GM21381 (cell line): ENCODE results near the gene TNIP1.

ENCODE experiments used
- ATAC-seq: cut with Tn5 transposase; IDR thresholded peaks from one replicate; pipeline ENCODE4 v1.9.1; 2021; ENCODE audit warnings: mild to moderate bottlenecking, moderate library complexity; ENCODE audit not compliant: unreplicated experiment

The TNIP1 gene

GRCh38 chr5:151106509-151106908, 25.7 kb upstream of the TNIP1 start:
- ATAC-seq = no peak

GRCh38 chr5:151106043-151106442, 25.2 kb upstream of the TNIP1 start:
- no peak for ATAC-seq

DNA sequence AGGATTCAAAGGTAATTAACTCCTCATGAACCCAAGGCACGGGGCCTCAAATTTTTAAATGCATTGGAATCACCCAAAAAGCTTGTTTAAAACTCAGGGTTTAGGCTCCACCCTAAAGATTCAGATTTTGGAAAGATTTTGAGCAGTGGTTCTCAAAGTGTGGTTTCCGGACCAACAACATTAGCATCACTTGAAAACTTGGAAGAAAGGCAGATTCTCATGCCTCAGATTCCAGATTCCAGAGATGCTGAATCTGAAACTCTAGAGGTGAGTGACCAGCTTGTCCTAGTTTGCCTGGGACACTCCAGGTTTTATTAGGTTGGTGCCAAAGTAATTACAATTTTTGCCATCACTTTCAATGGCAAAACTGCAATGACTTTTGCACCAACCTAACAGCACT, 24.7 kb upstream of the TNIP1 start:
- ATAC-seq = no peak

DNA sequence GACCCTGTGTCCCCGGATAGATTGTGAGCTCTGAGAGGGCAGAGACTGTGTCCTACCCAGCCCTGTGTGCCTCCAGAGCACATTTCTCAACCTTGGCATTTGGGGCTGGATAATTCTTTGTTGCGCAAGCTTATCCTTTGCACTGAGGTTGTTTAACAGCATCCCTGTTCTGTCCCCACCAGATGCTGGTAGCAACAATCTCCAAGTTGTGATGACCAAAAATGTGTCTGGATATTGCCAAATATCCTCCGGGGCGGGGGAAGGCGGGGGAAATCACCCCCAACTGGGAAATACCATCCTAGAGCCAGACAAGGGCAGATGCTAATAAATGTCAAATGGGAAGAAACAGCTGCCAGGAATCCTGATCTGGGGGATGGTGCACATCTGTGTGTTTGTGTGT, 24.0 kb upstream of the TNIP1 start:
- ATAC-seq = no peak

GRCh38 chr5:151101746-151102145, 20.9 kb upstream of the TNIP1 start:
- ATAC-seq = no peak

DNA sequence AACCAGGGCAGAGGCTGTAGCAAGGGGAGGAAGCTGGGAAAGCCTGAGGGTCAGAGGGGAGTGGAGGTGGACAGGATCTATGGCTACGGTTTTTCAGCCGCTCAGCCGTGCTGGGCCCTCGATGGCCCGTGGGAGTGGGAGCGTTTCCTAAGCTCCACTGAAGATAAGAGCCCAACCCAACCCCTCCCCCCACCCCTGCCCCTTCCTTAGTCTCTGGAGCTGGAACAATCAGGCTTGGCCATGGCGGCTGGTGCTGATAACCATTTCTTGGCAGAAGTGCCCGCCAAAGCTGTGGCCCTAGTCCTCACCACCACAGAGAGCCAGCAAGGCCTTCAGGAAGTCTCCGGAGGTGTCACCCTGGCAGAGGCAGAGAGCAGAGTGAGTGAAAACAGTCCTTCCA, 20.3 kb upstream of the TNIP1 start:
- no peak for ATAC-seq

DNA sequence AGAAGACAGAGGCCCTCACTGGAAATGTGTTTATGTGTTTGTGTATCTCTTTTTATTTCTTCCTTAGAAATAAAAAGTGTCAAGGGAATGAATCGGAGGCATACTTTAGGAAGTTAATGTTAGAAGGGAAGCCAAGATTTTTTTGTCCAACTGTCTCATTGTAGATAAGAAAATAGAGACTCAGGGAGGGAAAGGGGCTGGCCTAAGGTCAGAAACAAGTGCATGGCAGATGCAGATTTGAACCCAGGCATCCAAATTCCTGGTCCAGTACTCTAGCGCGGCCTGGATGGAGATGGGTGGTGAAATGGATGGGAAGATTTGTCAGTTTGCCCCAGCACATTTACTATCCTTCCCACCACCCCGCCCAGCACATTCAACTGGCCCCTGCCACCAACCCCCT, 19.8 kb upstream of the TNIP1 start:
- ATAC-seq = no peak

DNA sequence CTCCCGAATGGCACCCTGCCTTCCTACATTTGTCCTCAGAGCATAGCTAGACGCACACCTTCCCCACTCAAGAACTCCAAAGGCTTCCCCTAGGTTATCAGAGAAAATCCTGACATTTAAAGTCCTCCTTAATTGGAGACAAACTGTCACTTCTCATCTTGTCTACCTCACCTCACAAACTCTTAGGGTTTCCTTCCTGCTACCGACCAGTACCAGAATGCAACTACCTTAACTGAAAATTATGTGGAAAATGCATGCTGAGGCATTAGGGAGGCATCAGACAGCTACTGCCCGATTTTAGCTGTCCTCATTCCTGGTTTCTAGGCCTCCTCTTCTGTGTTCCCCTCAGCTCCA, 17.9 kb upstream of the TNIP1 start:
- ATAC-seq = no peak

- peak; percentile 54 for ATAC-seq
Measured at GRCh38 chr5:151097820-151098767, 17.3 kb upstream of the TNIP1 start.

DNA sequence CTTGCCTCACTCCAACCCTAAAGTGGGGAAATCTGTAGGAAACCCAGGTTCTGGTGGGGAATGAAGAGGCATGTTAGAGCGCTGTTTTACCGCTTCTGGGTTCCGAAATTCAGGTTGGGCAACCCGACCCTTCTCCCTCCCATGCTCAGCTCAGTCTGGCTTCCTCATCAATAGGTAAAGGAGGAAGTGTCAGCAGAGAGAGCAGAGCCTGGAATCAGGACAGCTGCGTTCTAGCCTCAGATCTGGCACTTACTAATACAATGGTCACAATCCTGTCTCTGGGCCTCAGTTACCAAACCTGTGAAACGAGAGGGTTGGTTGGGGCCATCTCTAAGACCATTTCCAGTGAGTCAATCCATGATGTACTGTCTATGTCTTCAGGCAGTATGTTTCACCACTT, 16.2 kb upstream of the TNIP1 start:
- ATAC-seq = no peak

- no peak for ATAC-seq
Measured at GRCh38 chr5:151096001-151096373, 15.2 kb upstream of the TNIP1 start.

DNA sequence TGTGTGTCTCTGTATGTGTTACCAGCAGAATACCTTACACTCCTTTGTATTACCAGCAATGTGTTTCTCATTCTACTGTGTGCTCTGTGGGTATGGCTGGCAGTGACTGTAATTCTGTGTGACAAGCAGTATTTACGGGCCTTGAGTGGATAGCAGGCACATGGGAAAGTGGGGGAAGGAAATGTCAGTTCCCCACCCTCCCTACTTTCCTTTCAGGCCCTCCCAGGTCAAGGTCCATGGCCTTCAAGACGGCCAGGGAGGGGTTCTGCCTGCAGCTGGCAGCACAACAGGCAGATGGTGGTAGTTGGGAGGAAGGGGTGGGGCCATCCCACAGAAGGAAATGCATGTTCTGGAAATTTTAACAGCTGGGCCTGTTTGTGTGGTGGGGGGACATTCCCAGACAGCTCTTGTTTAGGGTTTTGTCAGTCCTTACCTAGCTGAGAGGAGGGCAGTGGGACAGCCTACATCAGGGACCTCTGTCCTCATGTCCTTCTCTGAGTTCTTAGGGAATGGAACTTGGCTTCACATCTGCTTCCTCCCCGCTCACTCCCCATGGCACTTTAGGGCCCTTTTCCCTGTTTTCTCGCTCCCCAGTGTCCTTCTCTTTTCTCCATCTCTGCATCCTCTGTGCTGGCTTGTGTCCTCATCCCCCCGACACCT, 14.6 kb upstream of the TNIP1 start:
- no peak for ATAC-seq

DNA sequence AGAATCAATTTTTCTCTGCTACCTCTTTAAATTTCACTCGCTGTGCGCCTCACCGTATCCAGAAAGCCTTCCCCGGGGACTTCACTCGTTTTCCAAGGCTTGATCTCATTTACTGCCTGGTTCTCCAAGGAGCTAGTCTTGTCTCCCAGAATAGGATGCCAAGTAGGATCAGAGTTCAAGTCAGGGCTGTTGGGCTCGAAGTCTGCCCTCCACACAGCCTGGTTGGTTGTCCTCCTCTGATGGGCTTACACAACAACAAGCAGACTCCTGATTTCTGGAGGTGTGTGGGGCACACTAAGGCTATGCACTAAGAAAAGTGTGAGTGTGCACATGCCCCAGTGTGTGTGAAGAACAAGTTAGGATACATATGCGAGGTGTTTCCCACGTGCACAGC, 14.0 kb upstream of the TNIP1 start:
- no peak for ATAC-seq

GRCh38 chr5:151094030-151094851, 13.4 kb upstream of the TNIP1 start:
- peak; percentile 64 for ATAC-seq

DNA sequence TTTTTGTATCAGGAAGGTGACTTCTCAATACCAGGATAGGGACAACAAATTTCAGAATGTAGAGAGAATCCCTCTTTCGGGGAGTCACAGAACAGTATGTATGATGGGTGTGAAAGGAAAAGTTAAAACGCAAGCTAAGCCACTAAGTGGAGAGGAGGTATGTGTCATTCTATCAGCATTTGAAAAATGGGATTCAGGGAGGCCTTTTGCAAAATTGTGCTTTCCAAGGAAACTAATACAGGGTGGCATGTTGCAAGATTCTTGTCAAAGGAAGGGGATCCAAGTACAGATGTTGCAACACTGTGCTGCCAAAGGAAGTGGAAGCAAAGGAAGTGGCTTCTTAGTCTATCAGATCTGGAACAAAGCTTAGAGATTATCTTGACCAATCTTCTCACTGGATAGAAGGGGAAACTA, 12.6 kb upstream of the TNIP1 start:
- no peak for ATAC-seq

DNA sequence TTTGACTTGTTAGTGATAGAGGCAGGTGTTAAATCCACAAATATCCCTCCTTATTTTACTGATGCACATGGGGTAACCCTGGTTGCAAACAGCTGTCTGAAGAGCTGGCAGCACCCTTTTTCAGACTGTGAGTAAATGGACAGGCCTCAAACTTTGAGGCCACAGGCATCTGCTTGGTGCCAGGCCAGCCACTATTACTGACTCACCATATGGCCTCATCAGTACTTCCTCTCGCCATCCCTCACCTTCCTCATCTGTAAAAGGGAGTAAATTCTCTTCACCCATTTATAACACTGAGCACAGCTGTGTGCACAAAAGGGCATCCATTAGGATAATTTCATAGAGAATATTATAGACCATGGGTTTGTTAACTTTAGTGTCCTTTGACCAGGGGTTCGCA, 11.9 kb upstream of the TNIP1 start:
- no peak for ATAC-seq

DNA sequence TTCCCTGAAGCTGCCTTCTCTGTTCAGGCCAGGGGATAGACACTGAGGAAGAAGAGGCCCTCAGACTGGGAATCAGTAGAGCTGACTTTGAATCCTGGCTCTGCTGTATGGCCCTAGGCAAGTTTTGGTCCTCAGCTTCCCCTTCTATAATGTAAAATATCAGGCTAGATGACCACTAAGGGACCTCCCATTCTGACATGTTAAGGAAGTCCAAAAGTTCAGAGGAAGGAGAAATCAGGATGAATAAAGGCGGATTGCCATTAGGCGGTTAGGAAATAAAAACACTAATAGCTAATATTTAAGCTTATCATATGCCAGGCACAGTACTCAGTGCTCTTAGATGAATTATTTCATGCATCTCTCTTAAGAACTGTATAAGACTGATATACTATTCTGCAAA, 8.9 kb upstream of the TNIP1 start:
- ATAC-seq = no peak

DNA sequence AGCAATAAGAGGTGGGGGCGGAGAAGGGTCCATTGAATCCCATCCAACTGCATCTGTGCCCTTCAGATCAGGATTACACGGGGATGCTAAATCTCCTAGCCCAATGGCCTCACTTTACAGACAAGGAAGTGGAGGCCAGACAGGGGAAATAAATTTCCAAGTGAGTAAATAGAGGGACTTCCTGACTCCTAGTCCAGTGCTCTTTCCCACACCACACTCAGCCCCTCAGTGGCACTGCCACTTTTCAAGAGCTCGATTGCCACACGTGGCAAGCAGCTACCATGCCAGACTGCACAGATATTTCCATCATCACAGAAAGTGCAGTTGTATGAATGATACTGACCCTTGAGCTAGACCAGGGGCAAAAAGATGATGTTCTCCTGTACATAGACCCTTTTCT, 8.2 kb upstream of the TNIP1 start:
- no peak for ATAC-seq

DNA sequence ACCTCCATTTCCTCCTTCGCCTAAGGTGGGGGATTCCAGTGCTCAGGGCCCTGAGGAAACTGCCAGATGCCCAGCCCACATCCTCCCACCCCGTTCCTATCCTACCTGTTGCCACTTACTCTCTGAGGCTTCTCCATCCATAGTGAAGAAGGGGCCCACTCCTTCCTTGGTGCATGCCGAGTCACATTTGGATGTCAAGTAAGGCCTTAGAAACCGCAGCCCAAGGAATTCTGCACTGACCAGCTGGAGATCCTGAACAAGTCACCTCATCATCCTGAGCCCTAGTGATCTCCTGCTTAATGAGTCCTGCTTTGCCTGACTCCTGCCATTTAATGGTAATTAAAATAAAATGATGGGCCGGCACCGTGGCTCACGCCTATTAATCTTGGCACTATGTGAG, 6.7 kb upstream of the TNIP1 start:
- ATAC-seq = no peak

DNA sequence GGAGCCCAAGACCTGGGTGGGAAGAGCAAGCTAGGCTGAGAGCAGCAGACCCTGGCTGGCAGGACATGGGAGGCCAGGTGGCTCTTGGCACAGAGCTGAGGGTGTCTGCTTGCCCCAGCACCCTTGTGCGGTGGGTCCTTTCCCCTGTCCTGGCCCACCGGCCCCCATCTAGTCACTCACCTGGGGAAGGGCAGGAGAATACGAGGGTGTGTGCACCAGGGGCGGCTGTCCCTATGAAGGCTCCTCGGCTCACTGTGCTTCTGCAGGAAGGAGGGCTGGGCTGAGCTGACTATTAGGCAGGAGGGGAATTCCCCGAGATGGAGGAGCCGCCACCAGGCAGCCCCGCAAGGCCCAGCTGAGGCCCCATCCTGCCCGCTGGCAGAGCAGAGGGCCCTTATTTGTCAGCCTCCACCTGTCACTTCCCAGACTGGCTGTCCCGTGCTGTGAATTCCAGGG, 6.1 kb upstream of the TNIP1 start:
- ATAC-seq = peak; percentile 61

DNA sequence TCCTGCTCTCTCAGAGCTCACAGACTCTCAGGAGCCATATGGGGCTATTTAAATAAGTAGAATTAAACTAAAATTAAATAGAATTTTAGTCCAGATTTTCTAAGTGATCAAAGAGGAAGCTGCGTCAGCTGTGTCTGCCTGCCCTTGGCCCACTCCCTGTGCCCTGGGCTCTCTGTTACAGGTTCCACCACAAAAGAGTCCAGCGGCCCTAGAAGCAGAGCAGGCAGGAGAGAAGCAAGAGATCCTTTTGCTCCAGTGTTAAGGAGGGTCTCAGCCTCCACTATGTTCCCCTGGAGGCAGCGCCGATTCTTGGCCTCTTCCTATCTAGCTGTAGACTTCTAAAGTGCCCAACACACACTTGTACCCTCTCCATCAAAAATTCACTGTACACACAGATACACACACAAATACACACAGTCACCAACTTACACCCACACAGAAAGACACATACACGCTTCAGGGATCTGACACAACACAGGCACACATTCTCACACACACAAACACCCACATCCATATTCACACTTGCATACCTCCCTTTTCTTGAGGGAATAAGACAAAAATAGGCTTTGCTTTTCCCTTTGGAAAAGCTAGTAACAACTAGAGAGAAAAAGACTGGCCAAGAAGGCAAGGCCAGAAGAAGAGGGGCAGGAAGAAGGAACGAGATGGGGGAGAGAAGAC, 5.5 kb upstream of the TNIP1 start:
- no peak for ATAC-seq
